K562 (cell line): ENCODE results near the gene TMPRSS7. TPM values are rescaled to one million over a fixed set of nuclear protein-coding genes. Genes with fewer than 3 reads are reported as not detected.

Source experiments
- HSF4 ChIP-seq: fragments of 250-450 bp; sonication (Bioruptor Pico); IDR thresholded peaks from 2 replicates; pipeline ENCODE4 v2.1.2; 2022; ENCODE audit warnings: mild to moderate bottlenecking, moderate library complexity, borderline replicate concordance
- MXI1 ChIP-seq: IDR thresholded peaks from 2 replicates; pipeline ENCODE4 v1.6.1; 2011; ENCODE audit warnings: low read depth, mild to moderate bottlenecking, improper control_type of control experiment, low read length
- REST ChIP-seq, 2 experiments: fragments of 450-650 bp; formaldehyde crosslinking in 1 of 2; IDR thresholded peaks; 2 replicates each; pipeline versions ENCODE4 v1.4.0 to v1.6.1; 2014 to 2020; ENCODE audit warnings: mild to moderate bottlenecking in 2 of 2, borderline replicate concordance in 1 of 2, low read depth in 1 of 2
- ZNF695 ChIP-seq: fragments of 450-650 bp; formaldehyde crosslinking; IDR thresholded peaks from 2 replicates; pipeline ENCODE4 v1.4.0; 2020; ENCODE audit warnings: mild to moderate bottlenecking, moderate library complexity
- polyA plus RNA-seq, 8 experiments: library from polyadenylated mRNA; depleted of rRNA in 4 of 8; stranded (reverse) in 5 of 8; unstranded in 3 of 8; fragments of >200 nt; fragmentation: Nextera tagmentation in 2 of 8; fragmentation: Illumina TruSeq in 1 of 8; extraction: Ambion mirVana in 2 of 8; extraction: Trizol in 1 of 8; gene quantifications; 2 replicates each; pipeline versions ENCODE4 v1.2.1 to v1.2.3, GENCODE V29; 2011 to 2014; ENCODE audit warnings: inconsistent platforms in 1 of 8, missing spikeins in 1 of 8
- total RNA-seq, 7 experiments: library from RNA; depleted of rRNA in 6 of 7; stranded (reverse); fragments of >200 nt in 6 of 7; fragmentation: Illumina TruSeq in 2 of 7; extraction: Trizol in 2 of 7; gene quantifications; 2 replicates each; pipeline versions ENCODE4 v1.2.1 to v1.2.3, GENCODE V29; 2011 to 2021; ENCODE audit warnings: low replicate concordance in 1 of 7
- TF ChIP-seq, protein P1 (sequence below): IDR thresholded peaks from 2 replicates; pipeline ENCODE4 v1.6.1; 2012; ENCODE audit warnings: low read depth, low read length, improper control_type of control experiment, borderline replicate concordance

TMPRSS7 gene
- total and polyA plus RNA-seq, 9 of the 15 experiments (the other 6 are each of a cell fraction or from before 2014, with no cell fraction given): not detected

DNA sequence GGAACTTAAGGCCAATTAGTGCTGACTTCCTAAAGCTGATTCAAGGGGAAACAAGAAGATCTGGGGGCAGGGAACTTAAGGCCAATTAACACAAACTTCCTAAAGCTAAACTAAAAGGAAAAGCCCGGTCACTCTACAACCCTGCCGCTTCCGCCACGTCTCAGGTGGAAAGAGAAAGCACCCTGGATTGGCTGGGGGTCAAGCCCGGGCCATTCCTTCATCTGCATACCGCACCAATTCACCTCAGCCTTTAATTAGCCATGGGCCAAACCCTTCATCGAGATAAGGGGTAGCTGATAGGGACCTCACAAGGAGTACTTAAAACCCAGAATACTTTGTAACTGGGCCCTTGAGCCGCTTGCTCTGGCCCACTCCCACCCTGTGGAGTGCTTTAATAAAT, 14.4 kb downstream of the TMPRSS7 start (continued):
- no peak for TF ChIP-seq REST (IDR thresholded peaks at IDR 0.05; ENCODE audit: borderline replicate concordance)
- TF ChIP-seq REST (CRISPR knock-in tag; IDR thresholded peaks at IDR 0.05; ENCODE audit: low read depth): no peak
- TF ChIP-seq ZNF695: no peak
- no peak for TF ChIP-seq HSF4
- TF ChIP-seq, protein P1, sequence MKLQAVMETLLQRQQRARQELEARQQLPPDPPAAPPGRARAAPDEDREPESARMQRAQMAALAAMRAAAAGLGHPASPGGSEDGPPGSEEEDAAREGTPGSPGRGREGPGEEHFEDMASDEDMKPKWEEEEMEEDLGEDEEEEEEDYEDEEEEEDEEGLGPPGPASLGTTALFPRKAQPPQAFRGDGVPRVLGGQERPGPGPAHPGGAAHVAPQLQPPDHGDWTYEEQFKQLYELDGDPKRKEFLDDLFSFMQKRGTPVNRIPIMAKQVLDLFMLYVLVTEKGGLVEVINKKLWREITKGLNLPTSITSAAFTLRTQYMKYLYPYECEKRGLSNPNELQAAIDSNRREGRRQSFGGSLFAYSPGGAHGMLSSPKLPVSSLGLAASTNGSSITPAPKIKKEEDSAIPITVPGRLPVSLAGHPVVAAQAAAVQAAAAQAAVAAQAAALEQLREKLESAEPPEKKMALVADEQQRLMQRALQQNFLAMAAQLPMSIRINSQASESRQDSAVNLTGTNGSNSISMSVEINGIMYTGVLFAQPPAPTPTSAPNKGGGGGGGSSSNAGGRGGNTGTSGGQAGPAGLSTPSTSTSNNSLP: no peak
- TF ChIP-seq MXI1: no peak
- TF ChIP-seq, all 486 proteins: peak for 0
